A673 (cell line): Measurements from ENCODE around the gene TP53I11. TPM values are rescaled to one million over a fixed set of nuclear protein-coding genes. Genes with fewer than 3 reads are reported as not detected.

ENCODE experiments used
- BruUV-seq: library from RNA; stranded (reverse); fragments of 400-500 nt; replicated peaks from 2 replicates; lab custom pipeline; 2021; lab: Mats Ljungman, UMichigan
- CTCF ChIA-PET: fragments of 300-600 bp; sonication (Branson Sonifier 250); formaldehyde crosslinking; loops from one replicate; lab custom pipeline; 2022; ENCODE audit warnings: antibody characterized with exemption; lab: Charles Lee
- POLR2A ChIA-PET: fragments of 300-600 bp; sonication (Branson Sonifier 250); formaldehyde crosslinking; loops from one replicate; lab custom pipeline; 2022; ENCODE audit warnings: antibody characterized with exemption; ENCODE audit not compliant: low non-redundant PET; lab: Charles Lee
- DNase-seq: peaks from one replicate; pipeline ENCODE4 v3.0.0-alpha.2; 2015; ENCODE audit warnings: low spot score
- H3K27ac ChIP-seq: fragments of 200-600 bp; sonication (generic); 2 replicates; pipeline ENCODE4 v1.5.1; 2016; ENCODE audit warnings: mixed run types, low read depth, mild to moderate bottlenecking, mixed read lengths, antibody characterized with exemption, low read length; ENCODE audit not compliant: poor library complexity, severe bottlenecking
- H3K27me3 ChIP-seq: fragments of 200-600 bp; sonication (generic); replicated peaks from 2 replicates; pipeline ENCODE4 v1.6.1; 2017; ENCODE audit warnings: mixed run types, low read depth, mild to moderate bottlenecking, mixed read lengths, antibody characterized with exemption, low read length; ENCODE audit not compliant: insufficient read depth, poor library complexity
- H3K36me3 ChIP-seq: fragments of 200-600 bp; sonication (generic); 2 replicates; pipeline ENCODE4 v1.6.1; 2016; ENCODE audit warnings: mixed run types, mild to moderate bottlenecking, mixed read lengths, antibody characterized with exemption, low read length; ENCODE audit not compliant: insufficient read depth, poor library complexity, severe bottlenecking
- H3K4me1 ChIP-seq: fragments of 200-600 bp; sonication (generic); 2 replicates; pipeline ENCODE4 v1.6.1; 2017; ENCODE audit warnings: mixed run types, mild to moderate bottlenecking, mixed read lengths, antibody characterized with exemption, low read length; ENCODE audit not compliant: insufficient read depth, poor library complexity, severe bottlenecking
- H3K4me3 ChIP-seq: fragments of 200-600 bp; sonication (generic); 2 replicates; pipeline ENCODE4 v1.5.1; 2016; ENCODE audit warnings: low read depth, mixed run types, mild to moderate bottlenecking, mixed read lengths, low read length; ENCODE audit not compliant: poor library complexity, severe bottlenecking
- H3K9me3 ChIP-seq: fragments of 200-600 bp; sonication (generic); 2 replicates; pipeline ENCODE4 v1.6.1; 2016; ENCODE audit warnings: mixed run types, low read depth, mild to moderate bottlenecking, mixed read lengths, antibody characterized with exemption, low read length; ENCODE audit not compliant: poor library complexity, severe bottlenecking
- CTCF ChIP-seq: fragments of 300-800, 200-600 bp; sonication (generic); conservative IDR thresholded peaks from 2 replicates; pipeline ENCODE4 v1.5.1; 2017; ENCODE audit warnings: low read depth, mild to moderate bottlenecking, antibody characterized with exemption, low read length, moderate library complexity, mixed read lengths
- EZH2 ChIP-seq: fragments of 200-600 bp; sonication (generic); IDR thresholded peaks from 2 replicates; pipeline ENCODE4 v1.6.1; 2017; ENCODE audit warnings: borderline replicate concordance, low read depth, mild to moderate bottlenecking, mixed read lengths, antibody characterized with exemption, low read length; ENCODE audit not compliant: poor library complexity, severe bottlenecking
- intact Hi-C: fragments of 100-400 bp; cut with micrococcal nuclease; formaldehyde crosslinking; loops from one replicate; pipeline ENCODE4 v1.10.0; 2022; ENCODE audit not compliant: unreplicated experiment
- total RNA-seq: library from RNA; stranded (reverse); gene quantifications from 2 replicates; pipeline ENCODE4 v1.2.3, GENCODE V29; 2021

TP53I11 gene
- total RNA-seq, 1 experiment from 2014 or later: 52.0 TPM

DNA sequence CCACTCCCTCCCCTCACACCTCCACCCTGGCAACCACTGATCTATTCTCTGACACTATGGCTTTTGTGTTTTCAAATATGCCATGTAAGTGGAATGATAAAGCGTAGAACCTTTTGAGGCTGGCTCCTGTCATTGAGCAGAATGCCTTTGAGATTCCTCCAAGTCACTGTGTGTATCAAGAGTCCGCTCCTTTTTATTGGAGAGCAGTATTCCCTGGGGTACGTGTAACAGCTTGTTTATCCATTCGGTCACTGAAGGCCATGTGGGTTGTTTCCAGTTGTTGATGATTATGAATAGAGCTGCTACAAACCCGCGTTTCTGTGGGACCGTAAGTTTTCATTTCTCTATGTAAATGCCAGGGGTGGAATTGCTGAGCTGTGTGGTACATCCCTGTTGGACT, 10.3 kb downstream of the TP53I11 start:
- no peak overlapping the region for H3K27ac ChIP-seq
- no peak overlapping the region for H3K4me3 ChIP-seq
- intact Hi-C loops: no loop called here
- ChIA-PET CTCF (interaction anchor here (1.5 to 6.3 kb wide), 3 partner anchors 13 to 170 kb away, joined by 5 to 299 read pairs (median 7); no protein-coding TSS in a partner anchor), POLR2A (no interaction called here)
- no peak for DNase-seq
- no peaks in the 10 kb centered on the region for H3K36me3 ChIP-seq
- no TSS peak for BruUV-seq
- peaks cover 5% of the 10 kb centered on the region for H3K4me1 ChIP-seq
- H3K9me3 ChIP-seq: no peaks in the 10 kb centered on the region
- no peaks in the 10 kb centered on the region for H3K27me3 ChIP-seq
- TF ChIP-seq CTCF: no peak
- no peak for TF ChIP-seq EZH2

- peak; percentile 72 for DNase-seq
- Histone ChIP-seq H3K4me3 (no peak overlapping the region), H3K4me1 (peaks cover 5% of the 10 kb centered on the region), H3K27me3 (no peaks in the 10 kb centered on the region), H3K36me3 (no peaks in the 10 kb centered on the region), H3K9me3 (no peaks in the 10 kb centered on the region), H3K27ac (no peak overlapping the region)
- intact Hi-C loops: no loop called here
- BruUV-seq: no TSS peak
- ChIA-PET CTCF (interaction anchor here (1.5 to 6.3 kb wide), 3 partner anchors 13 to 171 kb away, joined by 5 to 299 read pairs (median 7); no protein-coding TSS in a partner anchor), POLR2A (no interaction called here)
- TF ChIP-seq CTCF (peak; percentile 61), EZH2 (no peak)
These were observed 10.8 kb downstream of the TP53I11 start for GRCh38 chr11:44939673-44940395.

- Histone ChIP-seq H3K9me3 (no peaks in the 10 kb centered on the region), H3K4me1 (peaks cover 5% of the 10 kb centered on the region), H3K27ac (no peak overlapping the region), H3K27me3 (no peaks in the 10 kb centered on the region), H3K4me3 (no peak overlapping the region), H3K36me3 (no peaks in the 10 kb centered on the region)
- BruUV-seq: no TSS peak
- intact Hi-C loops: no loop called here
- no peak for DNase-seq
- no peak for TF ChIP-seq CTCF
- no peak for TF ChIP-seq EZH2
- POLR2A ChIA-PET: interaction anchor here (0.6 kb wide), 1 partner anchor 172 kb away, joined by 3 read pairs; no protein-coding TSS in a partner anchor
- CTCF ChIA-PET: interaction anchor here (1.5 to 6.3 kb wide), 3 partner anchors 166 to 354 kb away, joined by 3 to 299 read pairs (median 5); no protein-coding TSS in a partner anchor
These were observed 12.5 kb downstream of the TP53I11 start for GRCh38 chr11:44938066-44938691.
